ENCODE measurements around the gene WDR38.

Gene WDR38

DNA sequence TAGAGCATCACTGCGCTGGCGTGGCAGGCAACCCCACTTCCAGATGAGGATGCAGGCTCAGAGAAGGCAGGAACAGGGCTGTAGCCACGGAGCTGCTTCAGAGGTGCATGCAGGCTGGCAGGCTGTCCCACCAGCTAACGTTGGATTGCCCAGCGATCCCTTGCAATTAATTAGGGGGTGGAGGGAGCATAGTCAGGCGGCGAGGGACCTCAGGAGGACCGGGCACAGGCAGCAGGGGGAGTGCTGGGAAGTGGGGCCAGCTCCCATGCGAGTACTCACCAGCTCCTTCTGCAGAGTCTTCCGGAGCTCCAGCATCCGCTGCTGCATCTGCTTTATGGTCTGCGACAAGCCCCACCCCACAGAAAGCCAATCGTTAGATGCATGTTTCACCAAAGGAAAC, 29.0 kb downstream of the WDR38 start:
- DNase-seq (ENCODE audit: low read depth) = no peak

- no peak for DNase-seq (ENCODE audit: low read depth)
These were observed 31.1 kb downstream of the WDR38 start for GRCh38 chr9:124884376-124884775.

DNA sequence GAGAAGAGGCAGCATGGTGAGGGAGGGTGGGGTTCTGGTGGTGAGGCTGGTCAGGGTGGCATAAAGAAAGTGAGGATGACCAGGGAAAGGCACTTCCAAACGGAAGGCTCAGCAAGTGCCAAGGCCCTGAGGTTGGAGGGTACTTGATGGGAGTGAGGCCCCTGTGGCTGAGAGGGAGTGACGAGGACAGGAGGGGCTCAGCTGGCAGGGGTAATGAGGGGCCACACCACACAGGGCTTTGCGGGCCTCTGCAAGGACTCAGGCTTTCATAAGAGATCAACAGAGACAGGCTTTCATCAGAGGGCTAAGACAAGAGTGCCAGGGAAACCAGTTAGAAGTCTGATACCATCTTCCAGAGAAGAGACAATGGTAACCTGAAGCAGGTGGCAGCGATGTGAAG, 32.3 kb downstream of the WDR38 start:
- DNase-seq (ENCODE audit: low read depth) = no peak

DNA sequence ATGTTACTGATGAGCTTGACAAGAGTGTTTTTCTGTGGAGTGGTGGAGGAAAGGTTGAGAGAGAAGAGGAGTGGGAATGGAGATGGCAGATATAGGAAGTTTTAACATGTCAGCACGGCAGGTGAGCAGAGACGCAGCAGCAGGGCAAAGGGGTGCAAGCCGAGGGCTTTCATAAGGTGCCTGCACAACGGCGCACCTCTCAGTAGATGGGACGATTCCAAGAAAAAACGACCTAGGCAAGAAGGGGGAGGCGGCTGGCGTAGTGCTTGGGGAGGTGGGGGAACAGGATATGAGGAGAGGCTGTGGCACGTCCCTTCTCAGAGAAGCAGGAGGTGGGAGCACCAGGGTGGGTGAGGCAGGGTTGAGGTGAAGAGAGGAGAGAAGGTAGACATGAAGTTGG, 33.2 kb downstream of the WDR38 start:
- DNase-seq (ENCODE audit: low read depth) = no peak

GRCh38 chr9:124886866-124887492, 33.7 kb downstream of the WDR38 start:
- no peak for DNase-seq (ENCODE audit: low read depth)

DNA sequence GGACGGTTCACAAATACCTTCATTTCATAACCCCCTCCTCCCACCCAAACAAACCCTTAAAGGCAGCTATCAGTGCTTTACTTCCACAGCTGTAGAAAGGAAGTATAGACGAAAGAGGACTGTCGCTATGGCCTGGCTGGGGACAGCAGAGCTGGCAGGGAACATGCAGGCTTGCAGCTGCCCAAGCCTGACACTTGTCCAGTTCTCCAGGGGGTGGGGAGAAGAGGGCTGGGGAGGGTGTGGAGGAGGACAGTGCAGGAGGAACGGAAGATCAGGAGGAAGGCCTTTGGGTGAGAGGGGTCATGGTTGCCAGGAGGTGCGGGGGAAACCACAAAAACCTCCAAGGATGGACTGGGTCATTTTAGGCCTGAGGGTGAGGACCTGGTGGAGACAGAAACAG, 34.6 kb downstream of the WDR38 start:
- no peak for DNase-seq (ENCODE audit: low read depth)

- DNase-seq (ENCODE audit: low read depth) = no peak
These were observed 35.7 kb downstream of the WDR38 start for GRCh38 chr9:124889006-124889405.

- no peak for DNase-seq (ENCODE audit: low read depth)
These were observed 36.9 kb downstream of the WDR38 start for GRCh38 chr9:124890179-124890578.

DNA sequence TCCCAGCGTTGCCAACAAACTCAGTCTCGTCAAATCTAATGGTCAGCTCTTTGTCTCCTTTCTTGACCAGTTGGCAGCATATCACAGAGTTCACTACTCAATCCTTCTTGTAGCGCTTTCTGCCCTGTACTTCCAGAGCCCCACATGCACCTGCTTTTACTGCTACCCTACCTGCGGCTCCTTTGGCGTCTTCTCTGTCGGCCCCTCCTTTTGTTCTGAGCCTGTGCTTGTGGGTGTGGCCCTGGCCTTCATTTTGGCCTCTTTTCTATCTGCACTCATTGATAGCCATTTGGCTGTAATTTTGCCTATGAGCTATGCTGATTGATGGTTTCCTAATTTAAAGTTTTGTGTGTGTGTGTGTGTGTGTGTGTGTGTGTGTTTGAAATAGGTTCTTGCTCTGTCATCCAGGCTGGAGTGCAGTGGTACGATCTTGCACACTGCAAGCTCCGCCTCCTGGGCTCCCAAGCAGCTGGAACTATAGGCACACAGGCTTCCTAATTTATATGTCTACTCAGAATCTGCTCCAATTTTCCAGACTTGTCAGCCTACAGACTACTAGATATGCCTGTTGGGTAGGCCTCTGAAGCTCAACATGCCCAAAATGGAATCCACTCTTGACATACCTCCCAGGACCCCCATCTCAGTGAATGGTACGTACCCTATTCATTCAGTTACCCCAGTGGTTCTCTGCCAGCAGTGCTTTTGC, 40.9 kb downstream of the WDR38 start:
- no peak for DNase-seq (ENCODE audit: low read depth)

DNA sequence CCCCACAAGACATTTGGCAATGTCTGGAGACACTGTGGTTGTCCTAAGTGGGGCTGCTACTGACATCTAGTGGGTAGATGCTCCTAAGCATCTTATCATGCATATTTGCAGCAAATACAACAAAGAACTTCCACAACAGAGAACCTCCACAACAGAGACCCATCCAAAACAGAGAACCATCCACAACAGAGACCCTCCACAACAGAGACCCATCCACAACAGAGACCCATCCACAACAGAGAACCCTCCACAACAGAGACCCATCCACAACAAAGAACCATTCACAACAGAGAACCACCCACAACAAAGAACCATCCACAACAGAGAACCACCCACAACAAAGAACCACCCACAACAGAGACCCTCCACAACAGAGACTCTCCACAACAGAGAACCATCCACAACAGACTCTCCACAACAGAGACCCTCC, 41.5 kb downstream of the WDR38 start:
- no peak for DNase-seq (ENCODE audit: low read depth)

DNA sequence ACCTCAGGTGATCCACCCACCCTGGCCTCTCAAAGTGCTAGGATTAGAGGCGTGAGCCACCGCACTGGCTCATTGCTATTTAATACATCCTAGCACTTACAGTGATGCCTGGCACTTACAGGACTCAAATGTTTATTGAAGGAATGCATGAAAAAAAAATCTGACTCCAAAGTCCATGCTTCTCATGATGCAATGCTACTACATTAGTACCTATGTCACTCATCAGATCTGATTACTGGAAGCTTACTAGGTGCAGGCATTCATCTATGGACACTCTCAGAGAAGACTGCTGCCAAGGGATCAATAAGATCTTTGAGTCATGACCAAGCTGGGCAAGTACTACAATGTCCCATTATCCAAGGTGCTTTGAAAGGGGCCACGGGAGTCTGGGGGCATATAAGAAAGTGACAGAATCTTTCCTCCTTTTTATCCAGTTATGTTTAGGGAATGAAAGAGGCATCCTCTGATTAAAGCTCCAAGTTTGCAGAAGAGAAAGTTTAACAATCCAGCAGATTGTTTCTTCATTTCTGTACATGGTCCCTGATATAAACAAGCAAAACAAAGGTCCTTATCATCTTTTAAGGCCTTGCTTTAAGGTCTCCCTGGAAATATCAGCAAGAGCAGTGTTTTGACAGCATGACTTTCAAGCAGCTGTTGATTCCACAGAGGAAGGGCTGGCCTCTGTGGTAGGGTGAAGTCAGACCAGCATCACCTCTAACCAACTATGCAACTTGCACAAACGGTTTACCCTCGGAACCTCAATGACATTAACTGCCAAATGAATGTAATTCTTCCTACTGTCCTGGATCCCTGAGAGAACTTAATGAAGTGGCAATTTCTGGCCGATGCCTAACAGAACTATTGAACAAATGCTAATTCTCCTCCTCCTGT, 44.6 kb downstream of the WDR38 start:
- no peak for DNase-seq (ENCODE audit: low read depth)

DNA sequence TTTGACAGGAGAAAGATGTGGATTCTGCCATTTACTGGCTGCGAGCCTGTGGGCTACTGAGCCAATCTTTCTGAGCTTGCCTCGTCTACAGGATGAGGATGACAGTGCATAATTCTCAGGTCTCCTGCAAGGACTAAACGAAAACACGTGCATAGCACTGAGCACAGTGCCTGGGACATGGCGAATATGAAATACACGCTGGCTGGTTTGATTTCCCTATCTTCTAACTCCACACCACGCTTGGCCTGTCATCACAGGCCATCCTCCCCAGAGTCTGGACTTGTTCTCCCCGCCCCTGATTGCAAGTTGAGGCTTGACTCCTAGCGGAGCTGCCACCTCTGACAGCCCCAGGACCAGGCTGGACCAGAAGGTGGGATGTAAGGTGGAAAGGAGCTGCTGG, 46.6 kb downstream of the WDR38 start:
- no peak for DNase-seq (ENCODE audit: low read depth)

- no peak for DNase-seq (ENCODE audit: low read depth)
These were observed 53.7 kb downstream of the WDR38 start for GRCh38 chr9:124906966-124907365.
